SKM-1 (cell line): ENCODE measurements around the gene RARRES2.
"Not testable (repeated sequence)": the region's sequence is repeated elsewhere in the genome, so short reads cannot be mapped to it uniquely, and the experiment has no call there.

ENCODE experiments used
- DNase-seq: peaks from one replicate; lab custom pipeline; 2025; ENCODE audit not compliant: unreplicated experiment; lab: John Stamatoyannopoulos, UW

Gene RARRES2

DNA sequence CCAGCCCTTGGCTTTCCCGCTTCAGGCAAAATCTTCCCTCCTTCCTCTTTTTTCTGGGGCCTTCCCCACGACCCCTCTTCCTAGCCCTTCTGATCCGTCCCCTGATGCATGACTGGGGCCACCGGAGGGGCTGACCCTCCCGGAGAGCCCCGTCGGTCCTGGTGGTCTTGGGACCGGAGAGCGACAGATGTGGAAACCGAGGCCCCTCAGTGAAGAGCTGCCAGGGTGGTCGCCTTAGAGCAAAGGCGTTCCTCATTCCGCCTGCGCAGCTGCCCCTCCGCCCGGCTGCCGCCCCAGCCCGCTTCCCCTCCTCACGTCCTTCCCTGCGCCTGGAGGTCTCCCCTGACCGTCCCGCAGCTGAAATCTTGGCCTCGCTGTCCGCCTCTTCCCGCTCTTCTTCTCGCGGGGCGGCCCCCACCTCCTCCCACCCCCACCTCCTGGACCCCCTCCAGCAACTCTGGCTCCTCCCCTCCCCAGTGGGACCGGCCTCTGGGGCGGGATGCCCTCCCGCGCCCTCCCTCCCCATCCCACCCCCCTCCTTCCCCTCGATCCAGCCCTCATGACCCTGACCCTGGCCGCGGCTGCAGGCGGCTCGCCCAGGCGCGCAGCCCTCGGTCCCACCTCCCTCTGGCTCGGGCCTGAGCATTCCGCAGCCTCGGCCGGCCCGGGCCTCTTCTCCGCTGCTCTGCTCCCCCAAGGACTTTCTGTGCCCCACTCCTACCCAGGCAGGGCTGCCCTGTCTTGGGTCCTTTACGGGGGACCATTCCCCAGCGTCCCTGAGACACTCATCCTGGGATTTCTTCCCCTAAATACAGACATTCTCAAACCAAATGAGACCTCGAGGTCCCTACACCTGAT is at the start of gene RARRES2:
Gene RARRES2 (minus strand): TSS at position 367 of the 858 bp plus-strand sequence. CDS start 1,020 bp downstream, outside the sequence.
- DNase-seq = no peak

DNA sequence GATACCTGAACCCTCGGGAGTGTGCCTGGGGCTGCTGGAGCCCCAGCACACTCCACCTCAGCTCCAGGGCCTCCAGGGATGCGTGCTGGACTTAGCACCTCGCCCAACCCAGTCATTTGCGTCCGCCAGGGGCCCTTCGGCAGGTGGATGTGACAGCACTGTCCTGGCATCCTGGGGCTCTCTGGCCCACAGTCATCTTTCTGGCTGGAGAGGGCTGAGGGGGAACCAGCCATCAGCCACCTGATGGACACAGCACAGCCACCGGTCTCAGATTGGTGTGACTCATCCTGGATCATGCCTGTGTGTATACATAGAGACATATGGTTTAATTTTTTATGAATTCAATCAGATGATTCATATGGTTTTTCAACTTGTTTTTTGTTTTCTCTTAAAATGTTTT is 48.8 kb upstream of the RARRES2 start:
- DNase-seq = no peak

DNA sequence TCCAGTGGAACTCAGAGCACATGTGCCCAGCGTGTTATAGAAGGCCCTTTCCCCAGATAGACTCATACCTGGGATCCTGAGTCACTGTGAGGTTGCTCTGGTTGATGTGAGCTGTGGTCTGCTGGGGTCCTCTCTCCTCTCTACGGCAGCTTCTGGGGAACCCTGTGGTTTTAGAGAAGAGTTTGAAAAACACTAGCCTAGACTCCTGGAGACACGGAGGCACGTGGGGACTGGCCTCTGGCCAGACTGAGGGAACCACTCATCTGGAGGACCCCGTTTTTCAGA is 48.0 kb upstream of the RARRES2 start:
- no peak for DNase-seq

DNA sequence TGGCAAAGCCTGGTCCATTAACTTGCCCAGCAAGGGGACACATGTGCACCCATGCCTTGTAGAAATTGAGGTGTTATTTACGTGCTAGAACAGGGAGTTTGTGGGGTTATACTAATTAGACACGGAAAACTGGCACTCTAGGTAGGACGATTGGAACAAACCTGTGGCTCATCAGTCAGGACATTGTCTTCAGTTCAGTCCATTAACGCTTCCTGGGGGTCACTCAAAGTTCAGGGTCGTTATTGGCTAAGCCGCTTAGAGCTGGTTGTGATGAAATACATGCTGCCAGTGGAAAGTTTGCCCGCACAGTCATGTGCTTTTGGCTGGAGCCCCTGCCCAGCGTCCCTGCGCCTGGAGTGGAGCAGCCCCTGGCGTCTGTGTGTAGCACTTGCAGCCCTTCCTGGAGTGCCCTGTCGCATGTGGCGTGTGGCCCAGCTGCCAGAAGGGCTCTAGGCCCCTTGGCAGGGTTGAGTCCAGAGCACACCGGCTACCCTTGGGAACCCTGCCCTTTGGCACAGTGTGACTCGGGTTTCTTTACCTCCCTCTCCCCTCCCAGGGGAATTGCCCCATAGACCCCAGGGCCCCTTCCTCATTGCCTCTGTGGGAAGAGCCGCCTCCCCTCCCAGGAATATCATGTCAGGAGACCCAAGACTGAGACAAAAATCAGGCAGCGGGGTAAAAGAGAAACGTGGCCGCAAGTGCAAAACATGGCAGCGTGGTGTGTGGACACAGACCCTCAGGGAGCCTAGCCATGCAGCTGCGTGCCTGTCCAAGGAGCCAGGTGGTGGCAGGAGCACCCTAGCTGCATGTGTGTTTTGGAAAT is 47.5 kb upstream of the RARRES2 start:
- peak; percentile 66 for DNase-seq

DNA sequence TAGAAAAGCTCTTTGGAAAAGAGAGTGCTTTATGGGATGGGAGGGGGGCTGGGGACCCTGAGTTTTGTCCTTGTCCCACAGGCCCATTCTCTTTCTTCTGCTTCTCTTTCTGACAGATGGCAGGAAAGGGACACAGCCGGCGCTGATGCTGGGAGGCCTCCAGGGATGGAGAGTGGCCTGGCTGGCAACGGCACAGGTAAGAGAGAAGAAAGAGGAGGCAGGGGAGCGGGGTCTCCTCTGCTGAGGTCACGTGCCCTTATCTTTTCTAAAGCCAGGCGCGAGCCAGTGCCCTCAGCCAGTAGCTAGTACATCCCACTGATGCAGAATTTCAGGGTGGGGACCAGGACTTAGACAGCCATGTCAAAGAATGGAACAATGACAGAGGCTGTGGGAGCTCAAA is 46.9 kb upstream of the RARRES2 start:
- no peak for DNase-seq

DNA sequence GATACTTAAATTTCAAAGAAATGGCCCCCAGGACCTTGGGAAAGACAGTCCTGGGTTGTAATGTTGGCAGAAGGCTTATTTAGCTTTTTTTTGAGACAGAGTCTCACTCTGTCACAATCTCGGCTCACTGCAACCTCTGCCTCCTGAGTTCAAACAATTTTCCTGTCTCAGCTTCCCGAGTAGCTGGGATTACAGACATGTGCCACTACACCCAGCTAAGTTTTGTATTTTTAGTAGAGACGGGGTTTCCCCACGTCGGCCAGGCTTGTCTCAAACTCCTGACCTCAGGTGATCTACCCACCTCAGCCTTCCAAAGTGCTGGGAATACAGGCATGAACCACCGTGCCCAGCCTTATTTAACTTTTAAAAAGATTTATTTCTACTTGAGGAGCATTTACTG is 44.5 kb upstream of the RARRES2 start:
- DNase-seq = not testable (repeated sequence)

DNA sequence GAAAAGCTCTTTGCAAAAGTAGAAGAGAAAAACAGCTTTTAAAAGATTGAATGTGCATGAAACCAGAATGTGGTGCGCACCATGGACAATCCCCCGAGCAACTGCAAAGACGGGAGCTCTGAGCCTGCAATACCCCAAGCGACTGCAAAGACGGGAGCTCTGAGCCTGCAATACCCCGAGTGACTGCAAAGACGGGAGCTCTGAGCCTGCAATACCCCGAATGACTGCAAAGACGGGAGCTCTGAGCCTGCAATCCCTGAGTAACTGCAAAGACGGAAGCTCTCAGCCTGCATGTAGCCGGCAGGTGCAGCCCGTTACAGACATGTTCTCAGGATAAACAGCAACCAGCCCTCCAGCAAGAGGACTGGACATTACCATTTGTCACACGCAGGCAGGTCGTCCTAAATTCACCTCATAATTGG is 43.9 kb upstream of the RARRES2 start:
- no peak for DNase-seq

DNA sequence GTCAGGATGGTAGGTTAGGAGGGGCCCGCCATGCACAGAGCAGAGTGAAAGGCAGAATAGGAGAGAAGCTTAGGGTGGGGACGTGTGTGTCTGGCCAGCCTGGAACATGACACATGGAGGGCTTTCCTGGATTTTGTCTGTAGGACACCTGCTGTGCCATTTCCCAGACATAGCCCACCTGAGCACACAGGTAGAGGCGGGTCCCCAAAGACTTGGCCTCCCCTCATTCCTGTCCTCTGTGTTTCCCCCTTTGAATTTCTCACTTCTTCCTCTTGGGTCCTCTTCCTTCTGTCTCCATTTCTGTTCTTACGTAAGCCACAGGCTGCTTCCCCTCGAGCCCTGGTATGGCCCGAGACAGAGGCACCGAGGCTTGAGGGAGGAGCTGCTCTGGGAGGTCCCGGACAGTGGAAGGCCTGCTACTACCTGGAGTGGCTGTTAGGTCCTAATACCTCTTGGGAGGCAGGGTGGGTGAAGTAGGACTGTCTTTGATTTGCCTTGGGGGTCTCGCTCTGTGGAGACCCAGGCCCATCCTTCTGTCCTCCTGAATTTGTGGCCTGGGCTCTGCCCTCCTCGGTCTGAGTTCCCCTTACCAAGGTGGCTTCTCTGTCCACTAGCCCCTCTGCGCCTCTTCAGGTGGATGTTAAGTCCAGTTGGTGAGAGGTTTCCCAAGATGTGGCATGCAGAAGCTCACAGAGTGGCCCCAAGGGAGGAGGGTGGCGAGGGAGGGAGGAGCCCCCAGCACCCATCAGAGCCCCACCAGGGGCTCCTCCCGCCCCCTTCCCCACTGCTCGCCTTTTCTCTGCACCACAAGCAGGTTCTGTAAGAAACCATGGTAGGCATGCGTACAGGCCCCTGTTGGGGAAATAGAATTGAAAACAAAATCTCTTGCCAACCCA is 43.2 kb upstream of the RARRES2 start:
- DNase-seq = peak; percentile 41

DNA sequence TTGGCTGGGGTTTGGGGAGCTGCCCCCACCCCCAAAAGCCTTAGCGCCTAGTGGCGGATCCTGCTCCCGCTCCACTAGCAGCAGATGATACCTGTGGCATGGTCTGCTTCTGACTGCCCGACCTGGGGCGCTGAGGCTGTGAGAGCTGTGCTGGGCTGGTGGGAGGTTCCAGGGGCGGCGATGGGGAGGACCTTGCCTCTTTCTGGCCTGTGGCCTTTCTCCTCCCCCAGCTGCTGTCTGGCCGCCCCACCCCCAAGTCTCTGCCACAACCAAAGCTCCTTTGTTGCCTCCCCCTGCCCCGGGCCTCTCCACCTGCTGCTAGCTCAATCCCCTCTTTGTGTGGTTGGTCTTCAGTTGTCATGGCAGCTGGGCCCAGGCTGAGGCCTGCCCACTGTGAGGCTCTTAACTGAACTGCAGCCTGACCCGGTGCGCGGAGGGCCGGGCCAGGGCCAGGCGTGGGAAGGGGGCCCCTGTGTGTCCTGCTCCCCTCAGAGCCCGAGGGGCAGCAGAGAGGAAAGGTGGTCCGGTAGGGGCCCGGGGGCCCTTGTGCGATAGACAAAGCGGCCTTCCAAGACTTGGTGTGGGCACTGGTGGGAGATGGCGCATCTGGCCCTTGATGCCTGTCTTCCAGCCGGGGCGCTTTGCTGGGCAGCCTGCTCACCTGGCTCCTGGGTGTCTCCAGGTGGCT is 42.4 kb upstream of the RARRES2 start:
- DNase-seq = no peak

DNA sequence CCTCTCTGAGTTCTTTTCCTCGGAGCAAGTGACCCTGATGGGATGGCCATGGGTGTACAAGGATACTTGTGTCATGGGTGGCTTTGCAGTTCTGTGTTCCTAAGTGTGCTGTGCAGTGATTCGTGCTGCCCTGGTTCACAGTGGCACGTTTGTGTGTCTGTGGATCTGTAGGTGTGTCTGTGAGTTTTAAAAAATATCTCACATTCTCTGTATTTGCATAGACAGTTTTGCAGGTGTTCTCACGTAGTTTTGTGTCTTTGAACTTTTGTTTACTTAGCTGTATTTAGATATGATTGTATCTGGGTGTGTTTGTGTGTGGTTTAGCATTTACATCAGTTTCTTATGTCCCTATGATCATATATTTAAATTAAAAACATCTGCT is 41.4 kb upstream of the RARRES2 start:
- no peak for DNase-seq

DNA sequence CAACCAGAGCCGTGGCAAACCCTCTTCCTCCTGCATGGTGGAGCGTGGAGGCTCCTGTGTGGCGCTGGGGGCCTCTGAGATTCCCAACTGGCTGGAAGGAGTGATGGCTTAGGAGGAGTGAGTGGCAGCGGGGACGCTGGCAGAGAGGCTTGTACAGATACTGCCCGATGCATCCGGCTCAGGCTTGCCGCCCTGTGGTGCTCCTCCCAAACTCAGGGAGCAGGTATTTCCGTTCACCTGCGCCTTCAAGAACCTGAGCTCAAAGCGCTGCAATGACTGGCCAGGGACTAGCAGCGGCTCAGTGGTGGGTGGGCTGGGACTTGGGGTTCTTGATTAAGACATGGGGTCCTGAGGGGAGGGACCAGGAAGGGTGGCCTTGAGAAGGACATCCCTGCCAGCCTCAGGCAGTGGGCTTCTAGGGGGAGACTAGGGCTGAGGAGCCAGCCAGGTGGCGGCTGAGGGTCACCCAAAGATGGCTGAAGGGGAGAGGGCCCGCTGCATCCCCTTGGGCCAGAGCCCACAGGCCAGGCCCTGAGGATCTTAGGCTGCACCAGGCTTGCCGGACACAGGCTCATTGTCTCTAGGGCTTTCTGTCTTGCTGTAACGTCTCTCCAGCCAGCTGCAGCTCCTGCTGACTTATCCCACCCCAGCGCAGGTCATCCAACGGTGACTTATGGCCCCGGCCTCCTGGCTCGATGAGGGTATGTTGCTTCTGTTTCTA is 40.9 kb upstream of the RARRES2 start:
- no peak for DNase-seq

DNA sequence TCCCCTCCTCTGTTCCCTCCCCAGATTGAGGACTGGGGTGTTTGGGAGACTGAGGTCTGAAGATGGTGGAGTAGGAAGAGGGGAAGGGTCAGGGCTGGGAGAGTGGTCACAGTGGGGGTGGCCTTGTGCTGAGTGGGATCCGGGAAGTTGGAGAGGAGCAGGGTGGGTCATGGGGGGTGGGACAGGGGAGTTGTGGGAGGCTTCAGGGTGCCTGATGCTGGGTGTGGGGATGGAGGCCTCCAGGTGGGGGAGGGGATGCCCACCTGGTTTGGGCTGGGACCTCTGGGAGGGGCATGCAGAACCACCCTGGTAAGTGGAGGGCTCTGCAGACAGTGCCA is 40.3 kb upstream of the RARRES2 start:
- no peak for DNase-seq

DNA sequence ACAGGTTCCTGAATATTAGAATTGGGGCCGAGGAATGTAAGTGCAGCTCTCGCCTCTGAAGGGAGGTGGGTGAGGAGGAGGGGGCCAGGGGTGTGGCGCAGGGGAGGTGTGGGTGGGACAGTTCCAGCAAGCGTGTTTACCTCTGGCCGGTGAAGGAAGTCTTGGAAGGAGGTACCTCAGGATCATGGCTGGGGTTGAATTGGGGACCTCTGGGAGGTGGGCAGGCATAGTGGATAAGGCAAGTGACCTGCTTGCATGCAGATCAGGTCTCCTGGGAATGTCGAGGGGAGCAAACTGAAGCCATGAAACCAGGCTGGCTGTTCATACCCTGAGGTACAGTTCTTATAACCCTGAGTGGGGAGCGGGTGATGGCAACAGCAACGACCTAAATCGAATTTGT is 39.7 kb upstream of the RARRES2 start:
- no peak for DNase-seq

DNA sequence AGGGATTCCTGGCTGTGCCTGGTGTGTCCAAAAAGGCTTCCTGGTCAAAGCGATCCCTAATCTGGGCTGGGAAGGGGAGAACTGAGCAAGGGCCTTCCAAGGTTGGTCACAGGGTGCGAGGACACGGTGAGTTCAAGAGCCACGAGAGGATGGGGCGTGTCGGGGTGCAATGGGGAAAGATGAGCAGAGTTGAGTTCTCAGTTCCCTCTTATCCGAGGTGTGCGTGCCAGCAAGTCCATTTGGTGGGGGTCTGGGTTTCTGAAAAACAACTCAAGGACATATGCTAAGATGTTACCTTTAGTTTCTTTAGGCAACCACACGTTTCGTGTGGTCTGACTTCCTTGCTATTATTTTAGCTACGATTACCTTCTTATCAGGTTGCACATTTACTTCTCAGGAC is 39.0 kb upstream of the RARRES2 start:
- no peak for DNase-seq

DNA sequence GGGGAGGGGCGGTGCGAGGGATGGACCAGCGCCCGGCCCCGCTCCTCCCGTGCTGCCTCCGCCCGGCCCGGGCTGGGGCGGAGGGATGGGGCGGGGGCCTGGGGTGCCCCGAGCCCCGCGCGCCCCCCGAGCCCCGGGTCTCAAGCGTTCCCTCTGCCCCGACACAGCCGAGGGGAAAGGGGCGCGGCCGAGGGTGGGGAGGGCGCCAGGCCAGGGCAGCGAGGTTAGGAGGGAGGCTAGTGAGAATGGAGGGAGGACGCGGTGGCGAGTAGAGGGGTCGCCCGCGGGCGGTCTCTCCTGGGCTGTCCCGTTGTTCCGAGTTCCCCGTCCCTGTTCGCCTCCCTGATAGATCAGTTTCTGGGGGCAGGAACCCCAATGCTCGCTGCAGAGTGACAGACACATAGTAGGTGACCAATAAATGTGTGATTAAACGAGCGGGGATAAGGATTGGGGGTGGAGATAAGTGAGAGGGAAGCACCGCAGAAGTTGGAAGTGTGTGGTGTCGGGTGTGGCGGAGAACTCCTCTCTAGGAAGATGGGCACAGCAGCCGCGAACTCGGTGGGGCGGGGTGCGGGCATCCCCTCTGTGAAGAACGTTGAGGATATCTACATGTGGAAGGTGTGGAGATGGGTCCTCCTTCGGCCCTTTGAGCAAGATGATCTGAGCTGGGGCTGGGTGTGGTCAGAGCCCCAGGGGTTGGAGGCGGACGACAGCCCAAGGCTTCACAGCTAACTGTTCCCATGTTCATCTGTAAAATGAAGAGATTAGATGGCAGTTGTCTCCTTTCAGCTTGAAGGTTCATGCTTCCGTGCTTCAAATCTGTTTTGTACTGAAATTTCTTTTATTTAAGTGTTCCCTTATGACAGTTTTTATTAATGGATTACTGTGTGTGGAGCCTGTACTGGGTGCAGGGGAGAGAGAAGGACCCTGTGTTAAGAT is 38.3 kb upstream of the RARRES2 start:
- DNase-seq = no peak

DNA sequence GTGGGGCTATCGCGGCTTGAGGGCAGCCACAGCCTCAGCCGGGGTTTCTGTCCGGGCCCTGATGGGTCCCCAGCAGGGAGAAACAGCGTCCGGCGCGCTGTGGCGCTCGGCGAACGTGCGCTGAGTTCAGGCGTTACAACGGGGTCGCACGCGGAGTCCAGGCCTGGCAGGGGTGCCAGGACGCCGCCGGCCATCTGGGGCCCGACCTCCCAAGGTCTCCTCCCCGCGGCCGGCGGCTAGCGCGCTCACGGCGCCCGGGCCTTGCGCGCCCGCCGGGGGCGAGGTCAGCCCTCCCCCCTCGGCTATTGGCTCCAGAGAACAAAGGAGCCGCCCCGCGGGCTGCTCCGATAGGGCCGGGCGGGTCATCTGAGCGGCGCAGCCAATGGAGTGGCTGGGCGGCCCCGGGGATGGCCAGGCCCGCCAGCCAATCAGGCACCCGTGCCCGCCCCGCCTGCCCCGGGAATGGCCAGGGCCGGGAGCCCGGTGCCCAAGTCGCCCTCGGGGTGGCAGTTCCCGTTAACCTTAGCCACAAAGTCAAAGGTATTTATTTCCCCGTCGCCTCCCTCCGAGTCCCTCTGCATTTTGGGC is 37.5 kb upstream of the RARRES2 start, which contains the start of gene ZNF775:
Gene ZNF775 (plus strand): TSS at position 478 of the 588 bp plus-strand sequence. CDS start 9,141 bp downstream, outside the sequence.
- DNase-seq = peak; percentile 24

DNA sequence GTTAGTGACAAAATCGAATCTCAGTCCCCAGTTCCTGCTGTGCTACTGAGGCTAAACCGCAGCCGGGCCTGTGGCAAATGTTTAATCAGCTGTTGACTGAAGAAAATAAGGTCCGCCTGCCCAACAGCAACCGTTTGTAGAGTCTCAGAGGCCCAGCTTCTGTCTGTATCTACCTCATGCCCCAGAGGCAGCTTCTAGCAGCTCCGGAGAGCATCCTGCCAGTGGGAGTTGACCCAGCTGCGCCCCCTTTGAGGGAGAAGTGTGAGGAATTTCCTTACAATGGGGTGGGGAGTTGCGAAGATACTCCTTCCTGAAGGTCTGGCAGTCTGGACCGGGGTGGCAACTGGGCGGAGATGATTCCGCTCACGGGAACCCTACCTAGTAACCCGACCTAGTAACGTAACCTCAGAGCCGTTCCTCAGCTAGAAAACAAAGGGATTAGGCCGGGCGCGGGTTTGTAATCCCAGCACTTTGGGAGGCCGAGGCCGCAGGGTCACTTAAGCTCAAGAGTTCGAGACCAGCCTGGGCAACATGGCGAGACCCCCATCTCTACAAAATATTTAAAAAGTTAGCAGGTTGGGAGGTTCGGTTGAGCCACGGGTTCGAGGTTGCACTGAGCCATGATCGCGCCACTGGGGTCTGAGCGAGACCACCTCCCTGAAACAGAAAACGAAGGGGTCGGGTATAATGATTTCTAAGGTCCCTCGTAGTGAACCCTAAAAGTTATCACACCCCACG is 36.9 kb upstream of the RARRES2 start:
- no peak for DNase-seq

DNA sequence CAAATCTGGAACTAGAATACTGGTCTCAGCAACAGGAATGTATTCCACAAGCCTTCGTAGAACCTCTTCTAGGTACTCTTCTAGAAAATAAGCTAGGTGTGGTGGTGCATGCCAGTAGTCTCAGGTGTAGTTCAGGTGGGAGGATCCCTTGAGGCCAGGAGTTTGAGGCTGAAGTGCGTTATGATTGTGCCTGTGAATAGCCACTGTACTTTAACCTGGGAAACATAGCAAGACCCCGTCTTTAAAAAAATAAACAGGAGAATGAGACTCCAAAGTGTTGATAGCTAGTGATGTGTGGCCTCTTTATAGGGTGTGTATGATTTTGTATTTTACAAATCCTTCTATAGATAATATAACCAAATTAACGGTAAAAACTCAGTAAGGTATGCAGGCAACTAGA is 36.2 kb upstream of the RARRES2 start:
- no peak for DNase-seq
